ENCODE results near the gene NOD1.

DNA sequence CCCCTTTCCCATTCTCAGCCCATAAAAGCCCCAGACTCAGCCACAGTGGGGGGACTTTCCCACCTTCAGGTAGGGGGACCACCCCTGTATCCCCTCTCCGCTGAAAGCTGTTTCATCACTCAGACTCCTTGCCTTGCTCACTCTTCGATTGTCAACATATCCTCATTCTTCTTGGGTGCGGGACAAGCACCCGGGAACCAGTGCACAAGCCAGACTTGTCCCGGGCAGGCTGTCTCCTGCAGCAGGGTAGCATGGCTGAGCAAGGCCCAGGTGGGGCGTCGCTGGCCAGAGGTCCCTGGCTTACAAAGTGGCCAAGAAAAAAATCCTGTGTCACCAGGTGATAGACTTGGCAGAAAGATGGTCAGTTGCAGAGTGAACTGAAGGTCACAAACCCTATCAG lies 64.7 kb downstream of the NOD1 start:
- TF ChIP-seq, protein P1, sequence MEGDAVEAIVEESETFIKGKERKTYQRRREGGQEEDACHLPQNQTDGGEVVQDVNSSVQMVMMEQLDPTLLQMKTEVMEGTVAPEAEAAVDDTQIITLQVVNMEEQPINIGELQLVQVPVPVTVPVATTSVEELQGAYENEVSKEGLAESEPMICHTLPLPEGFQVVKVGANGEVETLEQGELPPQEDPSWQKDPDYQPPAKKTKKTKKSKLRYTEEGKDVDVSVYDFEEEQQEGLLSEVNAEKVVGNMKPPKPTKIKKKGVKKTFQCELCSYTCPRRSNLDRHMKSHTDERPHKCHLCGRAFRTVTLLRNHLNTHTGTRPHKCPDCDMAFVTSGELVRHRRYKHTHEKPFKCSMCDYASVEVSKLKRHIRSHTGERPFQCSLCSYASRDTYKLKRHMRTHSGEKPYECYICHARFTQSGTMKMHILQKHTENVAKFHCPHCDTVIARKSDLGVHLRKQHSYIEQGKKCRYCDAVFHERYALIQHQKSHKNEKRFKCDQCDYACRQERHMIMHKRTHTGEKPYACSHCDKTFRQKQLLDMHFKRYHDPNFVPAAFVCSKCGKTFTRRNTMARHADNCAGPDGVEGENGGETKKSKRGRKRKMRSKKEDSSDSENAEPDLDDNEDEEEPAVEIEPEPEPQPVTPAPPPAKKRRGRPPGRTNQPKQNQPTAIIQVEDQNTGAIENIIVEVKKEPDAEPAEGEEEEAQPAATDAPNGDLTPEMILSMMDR (IDR thresholded peaks at IDR 0.05) = no peak
- no peak for TF ChIP-seq POLR2AphosphoS5 (IDR thresholded peaks at IDR 0.05; ENCODE audit: insufficient read depth in 1 of 2, low read depth in 1 of 2)
